OCI-LY1 (cell line): ENCODE results near the gene DIDO1.

Source experiments
- CTCF ChIP-seq: fragments of 200-600 bp; sonication (generic), shearing (Covaris generic); IDR thresholded peaks from 2 replicates; pipeline ENCODE4 v1.5.1; 2017; ENCODE audit warnings: mild to moderate bottlenecking, antibody characterized with exemption, low read length, moderate library complexity, mixed read lengths
- EZH2 ChIP-seq: fragments of 200-600 bp; sonication (generic), shearing (Covaris generic); IDR thresholded peaks from 2 replicates; pipeline ENCODE4 v1.8.0; 2017; ENCODE audit warnings: borderline replicate concordance, mixed run types, mild to moderate bottlenecking, antibody characterized with exemption, low read length, moderate library complexity, mixed read lengths

GRCh38 chr20:62961799-62962198 lies 35.5 kb upstream of the DIDO1 start:
- no peak for TF ChIP-seq CTCF
- no peak for TF ChIP-seq EZH2
